GM04503 (cell line): Measurements from ENCODE around the gene GPSM3.
"Not testable (repeated sequence)": the region's sequence is repeated elsewhere in the genome, so short reads cannot be mapped to it uniquely, and the experiment has no call there.

Experiments
- DNase-seq: peaks from one replicate; pipeline ENCODE4 v3.0.0-alpha.2; 2012; ENCODE audit warnings: low read depth

The GPSM3 gene, protein sequence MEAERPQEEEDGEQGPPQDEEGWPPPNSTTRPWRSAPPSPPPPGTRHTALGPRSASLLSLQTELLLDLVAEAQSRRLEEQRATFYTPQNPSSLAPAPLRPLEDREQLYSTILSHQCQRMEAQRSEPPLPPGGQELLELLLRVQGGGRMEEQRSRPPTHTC

DNA sequence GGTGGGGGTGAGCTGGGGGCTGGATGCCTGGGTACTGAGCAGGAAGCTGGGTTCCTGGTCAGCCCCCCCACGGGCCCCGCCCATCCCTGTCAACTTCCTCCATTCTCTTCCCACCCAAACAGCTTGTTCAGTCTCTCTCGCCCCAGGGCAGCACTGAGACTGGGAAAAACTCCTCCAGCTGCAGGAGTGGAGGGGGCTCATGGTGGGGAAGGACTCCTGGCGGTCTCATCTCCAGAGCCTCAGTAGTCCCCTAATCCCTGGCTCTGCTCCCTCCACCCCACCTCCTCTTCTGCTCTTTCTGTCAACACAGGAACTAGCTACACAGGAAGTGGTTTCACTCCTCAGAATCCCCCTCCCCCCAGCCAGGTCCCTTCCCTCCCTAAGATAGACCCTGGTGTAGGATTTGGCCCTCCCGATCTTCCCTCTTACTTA lies at the start of gene GPSM3:
Gene GPSM3 (minus strand): TSS at position 36 of the 432 bp plus-strand sequence. CDS start 130 bp downstream, outside the sequence.
- DNase-seq, result no peak

DNA sequence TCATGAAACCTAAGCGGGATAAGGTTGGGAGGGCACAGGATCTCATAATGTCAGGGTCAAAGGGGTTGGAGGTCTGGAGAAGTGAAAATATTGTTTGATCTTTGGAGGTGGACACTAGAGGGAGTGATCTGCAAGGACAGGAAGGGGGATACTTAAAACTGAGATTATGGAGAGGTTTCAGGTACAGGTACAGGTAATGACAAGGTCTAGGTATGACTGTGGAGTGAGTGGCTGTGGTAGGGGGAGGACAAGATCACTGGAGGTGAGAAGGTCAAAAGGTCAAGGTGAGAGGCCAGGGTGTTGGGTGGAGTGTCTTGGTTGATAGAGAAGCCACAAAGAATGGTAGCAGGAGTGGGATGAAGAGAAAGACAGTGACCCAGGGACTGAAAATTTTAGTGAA lies 48.2 kb upstream of the GPSM3 start:
- no peak for DNase-seq

DNA sequence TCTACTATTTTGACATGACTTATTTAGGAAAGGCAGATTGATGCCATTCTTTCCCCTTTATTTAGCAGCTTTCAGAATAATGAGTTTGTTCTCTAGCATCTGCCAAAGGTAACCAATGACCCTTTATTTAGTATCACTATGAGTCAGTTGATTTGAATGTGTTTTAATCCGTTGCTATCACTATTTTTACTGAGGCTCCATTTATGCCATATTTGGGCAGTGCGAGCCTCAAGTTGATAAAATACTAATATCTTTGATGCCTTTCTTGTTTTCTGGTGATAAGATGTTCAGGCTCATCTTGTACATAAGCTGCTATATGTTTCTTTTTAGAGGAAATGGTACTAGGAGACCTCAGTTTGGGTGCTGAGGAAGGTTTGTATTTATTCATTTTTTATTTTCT lies 47.0 kb upstream of the GPSM3 start:
- no peak for DNase-seq

DNA sequence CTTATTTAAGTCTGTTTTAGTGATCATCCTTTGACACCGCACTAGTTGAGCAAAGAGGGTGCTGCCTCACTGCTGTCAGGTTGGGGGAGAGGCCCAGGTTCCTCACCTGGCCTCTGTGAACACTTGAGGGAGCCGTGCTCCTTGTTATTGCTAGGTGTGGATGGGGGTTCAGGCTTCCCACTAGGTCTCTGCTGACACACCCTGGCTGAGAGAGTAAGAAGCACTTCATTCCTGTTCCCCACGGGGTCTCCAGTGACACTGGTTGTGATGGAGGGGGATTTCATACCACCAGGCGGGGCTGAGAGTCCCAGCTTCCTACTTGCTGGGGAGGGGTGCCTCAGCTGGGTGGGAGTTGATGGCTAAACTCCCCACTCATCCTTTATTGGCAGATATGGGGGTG lies 42.5 kb upstream of the GPSM3 start:
- no peak for DNase-seq

DNA sequence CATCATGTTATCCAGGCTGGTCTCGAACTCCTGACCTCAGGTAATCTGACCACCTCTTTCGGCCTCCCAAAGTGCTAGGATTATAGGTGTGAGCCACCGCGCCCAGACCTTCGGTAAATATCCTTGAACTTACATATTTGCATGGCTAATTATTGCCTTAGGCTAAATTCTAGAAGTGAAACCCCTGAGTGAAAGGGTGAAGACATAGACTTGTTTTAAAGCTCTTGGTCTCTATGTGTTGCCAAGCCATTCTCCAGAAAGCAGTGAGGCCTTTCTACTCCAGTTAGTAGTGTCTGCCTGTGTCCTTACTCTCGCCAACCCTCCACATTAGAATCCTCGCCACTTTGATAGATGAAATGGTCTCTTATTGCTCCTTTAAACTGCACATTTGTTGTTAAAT lies 34.0 kb upstream of the GPSM3 start:
- no peak for DNase-seq

DNA sequence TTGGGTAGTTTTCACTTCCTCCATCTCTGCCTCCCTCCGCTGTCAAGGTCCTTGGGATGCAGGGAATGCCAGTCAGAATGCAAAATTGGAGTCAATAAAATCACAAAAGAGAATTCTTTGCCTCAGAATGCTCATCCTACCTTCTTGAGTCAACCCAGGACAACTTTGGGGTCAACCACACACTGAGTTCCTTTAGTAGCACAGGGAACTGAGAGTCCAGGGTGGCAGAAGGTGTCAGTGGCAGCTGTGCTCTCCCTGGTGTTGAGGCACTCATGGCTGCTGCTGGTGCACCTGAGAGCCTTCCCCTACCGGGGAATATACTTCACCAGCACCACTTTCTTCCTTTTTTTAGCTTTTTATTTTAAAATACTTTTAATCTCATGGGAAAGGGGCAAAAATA lies 32.3 kb upstream of the GPSM3 start:
- DNase-seq, result no peak

DNA sequence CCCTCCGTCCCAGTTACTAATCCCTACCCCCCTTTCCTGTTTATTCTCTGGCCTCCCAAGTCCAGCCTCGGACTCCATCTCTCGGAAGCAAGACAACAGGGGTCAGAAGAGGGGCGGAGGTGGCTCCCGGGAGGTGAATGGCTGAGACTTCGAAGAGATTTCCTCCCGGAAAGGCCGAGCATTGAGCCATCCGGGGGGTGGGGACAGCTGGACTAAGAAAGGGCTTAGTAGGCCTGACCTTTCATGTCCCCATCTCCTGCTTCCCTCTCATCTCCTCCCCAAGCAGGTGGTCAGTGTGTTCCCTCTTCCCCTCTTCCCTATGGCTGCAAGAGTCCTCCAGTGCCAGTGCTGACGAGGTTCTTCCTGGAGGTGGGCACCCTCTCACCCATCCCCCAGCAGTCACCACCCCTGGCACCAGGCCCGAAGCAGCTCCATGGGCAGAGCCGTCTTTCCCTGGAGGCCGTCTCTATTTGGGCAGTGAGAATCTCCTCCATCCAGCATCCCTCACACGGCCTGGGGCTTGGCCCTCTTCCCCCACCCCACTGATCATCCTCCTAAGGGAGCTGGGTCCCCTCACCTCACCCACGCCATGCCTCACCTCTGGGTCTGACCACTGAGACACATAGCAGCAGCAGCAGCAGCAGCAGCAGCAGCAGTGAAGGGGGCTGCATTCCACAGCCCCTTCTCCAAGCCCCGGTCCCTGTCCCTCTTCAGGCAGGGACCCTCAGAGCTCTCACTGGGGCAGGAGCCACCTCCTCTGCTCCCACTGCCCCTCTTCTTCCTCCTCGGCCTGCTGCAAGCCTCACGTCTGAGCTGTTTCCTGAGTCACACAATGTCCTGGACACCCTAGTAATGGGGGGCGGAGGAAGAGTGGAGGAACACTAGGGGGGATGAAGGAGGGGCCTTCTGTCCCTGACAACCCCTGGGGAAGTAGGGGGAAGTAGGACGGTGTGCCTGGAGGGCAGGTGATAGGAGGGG lies 31.1 kb upstream of the GPSM3 start, which contains the start of gene NOTCH4:
Gene NOTCH4 (minus strand): TSS at position 810 of the 978 bp plus-strand sequence. CDS start 139 bp downstream, at position 671.
- DNase-seq, result no peak

DNA sequence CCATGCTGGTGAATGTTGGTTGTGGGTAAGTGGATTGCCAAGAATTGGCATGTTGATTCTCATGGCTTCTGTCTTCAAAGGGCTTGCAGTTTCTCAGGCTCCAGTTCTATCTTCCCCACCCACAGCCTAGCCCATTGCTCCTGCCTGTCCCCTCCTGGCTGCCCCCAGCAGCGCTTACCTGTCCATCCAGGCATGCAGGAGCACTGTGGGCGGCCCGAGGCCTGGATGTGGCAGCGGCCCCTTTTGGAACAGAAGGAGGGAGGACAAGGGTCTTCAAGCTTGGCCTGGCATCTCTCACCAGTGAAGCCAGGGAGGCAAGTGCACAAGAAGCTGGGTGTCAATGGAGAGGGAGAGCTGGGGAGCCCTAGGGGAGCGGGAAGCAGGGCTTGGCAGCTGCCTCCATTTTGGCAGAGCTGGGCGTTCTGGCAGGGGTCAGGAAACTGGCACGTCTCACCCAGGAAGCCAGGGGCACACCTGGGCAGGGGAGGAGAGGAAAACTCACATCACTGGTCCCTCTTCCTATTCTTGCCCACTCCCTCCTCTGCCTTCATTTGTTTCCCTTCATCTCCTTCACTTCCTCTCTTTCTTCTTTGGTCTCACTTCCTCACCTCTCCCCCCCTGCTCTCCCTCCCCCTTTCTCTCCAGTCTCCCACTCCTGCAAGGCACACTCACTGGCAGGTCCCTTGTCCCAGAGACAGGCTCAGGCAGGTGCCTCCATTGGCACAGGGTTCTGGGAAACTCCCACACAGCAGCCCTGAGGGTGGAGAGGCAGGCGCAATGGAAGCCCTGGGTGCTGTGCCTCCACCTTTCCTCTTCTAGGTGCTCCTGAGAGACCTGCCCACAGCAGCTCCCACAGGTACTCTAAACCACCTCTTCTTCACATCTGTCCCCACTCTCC lies 30.1 kb upstream of the GPSM3 start:
- no peak for DNase-seq

DNA sequence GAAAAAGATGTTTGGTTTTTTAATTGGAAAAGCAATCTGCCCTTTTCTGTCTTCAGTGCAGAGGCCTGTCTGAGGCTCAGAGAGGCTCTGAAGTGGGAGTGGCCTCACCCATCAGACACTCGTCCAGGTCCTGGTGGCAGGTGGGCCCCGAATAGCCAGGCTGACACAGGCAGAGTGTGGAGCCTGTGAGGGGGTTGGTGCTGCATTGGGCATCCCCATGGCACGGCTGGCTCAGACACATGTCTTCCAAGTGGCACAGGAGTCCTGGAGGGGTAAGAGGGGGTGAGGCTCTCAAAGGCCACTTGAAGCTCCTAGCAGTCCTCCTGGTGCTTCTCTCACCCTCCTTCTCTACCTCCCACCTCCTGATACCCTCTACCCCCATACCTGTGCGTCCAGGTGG lies 27.6 kb upstream of the GPSM3 start:
- DNase-seq, result no peak

DNA sequence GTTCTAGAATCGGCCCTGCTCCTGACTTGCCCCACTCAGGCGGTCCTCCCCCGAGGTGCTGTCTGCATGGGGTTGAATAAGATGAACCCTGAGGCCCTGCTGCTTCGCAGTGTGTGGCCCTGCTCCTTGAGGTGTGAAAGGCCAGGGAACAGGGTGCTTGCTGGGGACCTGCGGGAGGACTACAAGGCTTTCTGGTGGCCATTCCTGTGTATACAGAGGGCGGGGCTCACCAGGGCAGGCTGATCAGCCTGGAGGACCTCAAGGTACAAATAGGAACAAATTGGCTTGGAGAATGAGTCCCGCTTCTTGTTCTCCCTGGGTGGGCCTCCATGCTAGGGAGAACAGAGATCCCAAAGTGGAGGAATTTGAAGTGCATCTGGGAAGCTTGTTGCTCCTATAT lies 25.7 kb upstream of the GPSM3 start:
- DNase-seq, result no peak

DNA sequence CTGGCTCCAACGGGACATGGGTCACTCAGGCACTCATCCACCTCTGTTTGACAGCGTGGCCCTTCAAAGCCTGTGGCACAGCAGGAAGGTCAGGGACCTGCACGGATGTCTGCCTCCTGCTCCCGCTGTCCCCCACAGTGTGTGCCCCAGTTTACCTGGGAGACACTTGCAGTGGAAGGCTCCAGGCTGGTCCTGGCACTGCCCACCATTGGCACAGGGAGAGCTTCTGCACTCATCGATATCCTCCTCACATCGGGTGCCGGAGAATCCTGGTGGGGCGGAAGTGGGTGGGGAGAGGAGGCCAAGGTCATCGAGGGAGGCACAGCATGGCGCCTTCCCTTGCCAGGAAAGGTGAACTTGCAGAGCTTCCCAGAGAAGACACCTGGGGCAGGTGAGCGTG lies 24.6 kb upstream of the GPSM3 start:
- DNase-seq, result no peak

DNA sequence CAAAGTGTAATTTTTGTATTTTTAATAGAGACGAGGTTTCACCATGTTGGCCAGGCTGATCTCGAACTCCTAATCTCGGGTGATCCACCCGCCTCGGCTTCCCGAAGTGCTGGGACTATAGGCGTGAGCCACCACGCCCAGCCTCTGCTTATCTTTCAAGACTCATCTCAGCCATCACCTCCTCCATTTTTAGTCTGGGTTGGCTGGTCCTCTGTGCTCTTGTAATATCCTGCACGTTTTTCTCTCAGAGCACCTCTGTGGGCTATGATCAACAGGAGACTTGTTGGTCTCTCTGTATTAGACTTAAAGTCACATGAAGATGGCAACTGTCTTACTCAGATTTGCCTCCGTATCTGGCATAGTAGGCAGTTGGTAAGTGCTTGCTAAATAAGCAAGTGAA lies 23.8 kb upstream of the GPSM3 start:
- no peak for DNase-seq

DNA sequence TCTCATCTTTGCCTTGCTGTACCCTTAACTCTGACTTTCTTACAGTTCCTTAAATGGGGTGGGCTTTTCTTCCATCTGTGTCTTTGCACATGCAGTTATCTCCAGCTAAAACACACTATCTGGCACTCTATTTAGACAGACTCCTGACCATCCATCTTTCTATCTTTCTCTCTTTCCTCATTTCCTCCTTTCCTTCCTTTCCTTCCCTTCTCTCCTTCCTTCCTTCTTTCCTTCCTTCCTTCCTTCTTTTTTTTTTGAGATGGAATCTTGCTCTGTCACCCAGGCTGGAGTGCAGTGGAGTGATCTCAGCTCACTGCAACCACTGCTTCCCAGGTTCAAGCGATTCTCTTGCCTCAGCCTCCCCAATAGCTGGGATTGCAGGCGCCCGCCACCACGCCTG lies 23.2 kb upstream of the GPSM3 start:
- DNase-seq, result no peak

DNA sequence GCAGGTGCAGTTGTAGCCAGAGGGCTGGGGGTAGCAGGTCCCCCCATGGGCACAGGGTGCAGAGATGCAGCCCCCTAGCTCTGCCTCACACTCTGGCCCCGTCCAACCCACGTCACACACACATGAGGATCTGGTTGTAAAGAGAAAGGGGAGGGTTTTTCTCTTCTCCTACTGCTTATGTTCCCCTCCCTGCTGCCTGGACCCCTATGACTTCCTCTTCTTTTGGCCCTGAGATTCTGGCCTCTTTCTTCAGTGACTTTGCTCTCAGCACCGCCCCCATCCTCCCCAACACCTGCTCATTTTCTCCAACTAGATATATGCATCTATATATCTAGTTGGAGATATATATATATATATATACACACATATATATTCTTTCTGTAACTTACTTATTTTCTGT lies 21.7 kb upstream of the GPSM3 start:
- DNase-seq, result no peak

DNA sequence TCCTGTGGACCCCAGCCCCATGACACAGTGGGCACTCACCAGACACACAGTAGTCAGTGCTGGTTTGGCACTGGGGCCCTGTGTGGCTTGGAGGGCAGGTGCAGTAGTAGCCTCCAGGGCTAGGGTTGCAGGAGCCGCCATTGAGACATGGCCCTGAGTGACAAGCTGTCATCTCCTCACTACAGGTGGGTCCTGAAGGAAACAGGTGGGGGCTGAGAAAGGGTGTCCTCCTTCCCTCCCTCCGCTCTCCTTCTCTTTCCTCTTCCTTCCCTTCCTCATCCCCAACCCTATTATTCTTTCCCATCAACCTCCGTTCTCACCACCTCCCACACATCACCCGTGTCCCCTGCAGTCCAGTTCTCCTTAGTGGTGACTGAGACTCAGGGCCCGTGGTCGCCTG lies 21.2 kb upstream of the GPSM3 start:
- DNase-seq, result no peak

DNA sequence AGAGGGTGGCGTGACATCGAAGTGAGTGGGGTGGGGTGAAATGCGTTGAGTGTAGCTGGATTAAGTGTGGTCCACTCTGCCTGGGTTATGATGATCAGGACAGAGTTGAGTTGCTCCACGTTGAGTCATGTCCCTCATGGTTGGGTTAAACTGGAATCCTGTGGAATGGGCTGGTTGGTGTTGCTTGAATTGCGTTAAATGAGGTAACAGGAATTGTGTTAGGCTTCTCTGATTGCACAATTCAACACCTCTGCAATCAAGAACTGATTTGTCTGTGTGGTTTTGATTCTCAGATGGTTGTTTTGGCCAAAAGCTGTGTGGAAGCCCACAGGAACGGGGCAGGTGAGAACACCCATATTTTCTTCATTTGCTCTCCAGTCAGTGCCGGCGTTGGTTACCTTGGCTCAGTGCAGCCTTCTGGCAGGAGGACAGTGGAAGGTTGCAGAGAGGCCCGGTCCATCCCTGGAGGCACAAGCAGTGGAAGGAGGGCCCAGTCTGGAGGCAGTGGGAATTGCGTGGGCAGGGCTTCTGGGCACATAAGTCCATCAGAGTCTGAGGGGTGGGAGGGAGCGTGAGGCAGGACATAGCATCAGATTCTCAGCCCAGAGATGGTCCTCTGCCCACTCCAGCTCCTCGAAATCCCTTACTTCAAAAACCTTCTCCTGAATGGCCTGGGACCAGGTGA lies 19.8 kb upstream of the GPSM3 start:
- DNase-seq, result no peak

DNA sequence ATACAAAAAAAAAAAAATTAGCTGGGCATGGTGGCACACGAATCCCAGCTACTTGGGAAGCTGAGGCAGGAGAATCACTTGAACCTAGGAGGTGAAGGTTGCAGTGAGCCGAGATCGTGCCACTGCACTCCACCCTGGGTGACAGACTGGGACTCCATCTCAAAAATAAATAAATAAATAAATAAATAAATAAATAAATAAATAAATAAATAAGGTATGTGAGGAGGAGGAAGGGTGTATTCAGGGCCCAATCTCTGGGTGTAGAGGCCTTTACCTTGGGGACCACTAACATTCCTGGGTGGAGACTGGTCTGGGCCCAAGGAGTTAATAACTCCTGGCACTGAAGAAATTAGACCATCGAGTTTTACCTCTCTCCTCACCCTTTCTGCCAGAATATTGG lies 19.0 kb upstream of the GPSM3 start:
- DNase-seq, result not testable (repeated sequence)

DNA sequence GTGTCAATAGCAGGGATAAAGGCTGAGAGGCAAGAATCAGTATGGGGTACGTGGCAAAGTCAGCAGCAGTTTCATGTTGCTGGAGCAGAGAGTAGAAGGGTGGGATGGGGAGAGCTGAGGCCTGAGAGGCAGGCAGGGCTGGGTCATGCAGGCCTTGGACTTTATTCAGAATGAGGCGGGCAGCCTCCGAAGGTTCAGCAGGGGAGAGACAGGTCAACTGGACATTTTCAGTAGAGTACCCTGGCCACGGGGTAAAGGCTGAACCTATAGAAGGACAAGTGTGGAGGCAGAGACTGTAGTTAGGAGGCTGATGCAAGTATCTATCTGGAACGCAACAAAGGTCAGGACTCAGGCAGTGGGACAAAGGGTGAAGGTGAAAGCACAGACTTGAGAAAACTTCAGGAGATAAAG lies 17.8 kb upstream of the GPSM3 start:
- DNase-seq, result no peak

DNA sequence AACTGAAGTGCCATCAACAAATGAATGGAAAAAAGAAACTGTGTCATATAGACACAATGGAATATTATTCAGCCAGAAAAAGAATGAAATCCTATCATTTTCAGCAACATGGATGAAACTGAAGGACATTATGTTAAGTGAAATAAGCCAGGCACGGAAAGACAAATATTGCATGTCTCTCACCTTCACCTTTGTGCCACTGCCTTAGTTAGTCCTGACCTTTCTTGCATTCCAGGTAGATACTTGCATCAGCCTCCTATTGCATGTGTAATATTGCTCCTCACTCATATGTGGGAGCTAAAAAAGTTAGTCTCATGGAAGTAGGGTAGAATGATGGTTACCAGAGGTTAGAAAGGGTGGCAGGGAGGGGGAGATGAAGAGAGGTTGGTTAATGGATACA lies 16.6 kb upstream of the GPSM3 start:
- no peak for DNase-seq

DNA sequence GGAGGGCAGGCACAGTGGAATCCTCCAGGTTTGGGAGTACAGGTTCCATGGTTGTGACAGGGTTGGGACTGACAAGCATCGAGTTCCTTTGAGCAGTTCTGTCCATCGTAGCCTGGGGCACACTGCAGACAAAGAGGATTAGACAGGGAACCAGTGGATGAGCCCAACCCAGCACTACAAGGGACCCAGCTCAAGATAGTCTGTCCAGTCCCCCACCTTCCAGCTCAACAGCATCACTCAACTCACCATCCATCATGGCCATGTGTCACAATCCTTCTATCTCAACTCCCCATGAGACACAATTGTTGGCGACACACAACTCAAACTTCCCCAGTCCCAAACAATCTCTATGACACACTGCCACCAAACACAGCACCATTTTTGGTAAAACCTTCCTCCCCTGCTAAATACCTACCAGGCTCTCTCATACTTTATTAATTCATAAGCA lies 11.8 kb upstream of the GPSM3 start:
- DNase-seq, result no peak

DNA sequence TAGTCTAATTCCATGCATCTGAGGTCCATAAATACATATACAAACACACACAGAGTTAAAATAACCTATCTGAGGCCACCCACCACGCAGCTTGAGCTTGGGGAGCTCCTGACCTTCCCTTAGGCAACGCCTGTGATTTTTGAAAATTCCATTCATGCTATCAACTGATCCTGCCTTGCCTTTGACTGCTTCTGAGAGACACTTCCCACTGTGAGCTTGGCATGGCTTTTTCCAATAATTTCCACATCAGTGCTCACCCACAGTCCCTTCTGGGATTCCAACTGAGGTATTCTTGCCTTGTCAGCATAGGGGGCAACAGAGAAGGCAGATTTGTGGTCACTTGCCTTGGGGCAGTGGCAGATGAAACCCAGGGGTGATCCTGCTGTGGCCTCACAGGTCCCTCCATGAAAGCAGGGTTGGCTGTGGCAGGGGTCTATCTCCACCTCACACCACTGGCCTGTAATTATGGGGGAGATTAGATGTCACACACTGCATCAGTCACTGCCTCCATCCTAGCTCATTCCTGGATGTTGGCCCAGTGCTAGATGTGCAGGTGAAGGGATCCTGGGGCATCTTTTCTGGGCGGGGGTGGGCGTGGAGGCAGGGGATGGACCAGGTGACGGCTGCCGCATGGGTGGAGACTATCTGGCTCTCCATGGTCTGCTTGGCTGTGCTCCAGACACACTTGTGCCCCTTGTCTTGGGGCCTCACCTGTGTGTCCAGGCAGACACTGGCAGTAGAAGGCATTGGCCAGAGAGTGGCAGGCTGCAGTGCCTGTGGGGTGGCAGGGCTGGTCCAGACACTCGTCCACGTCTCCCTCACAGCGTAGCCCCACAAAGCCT lies 11.2 kb upstream of the GPSM3 start:
- DNase-seq, result no peak
